NCI-H1694 treated with DMSO at 0.1 percent for 48 hours (cell line): ENCODE data around the gene BICRA.
"Not testable (repeated sequence)": the region's sequence is repeated elsewhere in the genome, so short reads cannot be mapped to it uniquely, and the experiment has no call there.

Experiments
- DNase-seq: peaks from one replicate; lab custom pipeline; 2025; lab: John Stamatoyannopoulos, UW

BICRA gene

GRCh38 chr19:47631681-47632446 lies 22.9 kb downstream of the BICRA start:
- no peak for DNase-seq

- DNase-seq, result no peak
These were observed 24.6 kb downstream of the BICRA start for GRCh38 chr19:47633517-47633916.

DNA sequence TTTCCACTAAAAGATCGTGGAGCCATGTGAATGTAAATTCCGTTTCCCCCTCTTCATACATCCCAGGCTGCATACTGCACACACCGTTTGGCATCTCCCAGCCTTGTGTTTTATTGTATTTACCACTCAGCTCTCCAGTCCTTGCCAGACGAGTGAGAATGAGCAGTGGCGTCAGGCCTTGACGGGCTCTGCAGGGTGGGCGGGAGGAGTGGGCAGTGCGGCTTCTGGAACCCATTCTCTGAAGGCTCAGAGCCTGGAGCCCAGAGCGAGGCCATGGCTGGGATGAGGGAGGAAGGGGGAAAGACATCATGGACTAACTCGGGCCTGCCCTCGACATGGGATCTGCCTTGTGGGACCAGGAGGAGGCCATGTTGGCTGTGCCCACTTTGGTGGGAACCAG lies 25.1 kb downstream of the BICRA start:
- no peak for DNase-seq

- not testable (repeated sequence) for DNase-seq
These were observed 26.3 kb downstream of the BICRA start for GRCh38 chr19:47635152-47635754.

DNA sequence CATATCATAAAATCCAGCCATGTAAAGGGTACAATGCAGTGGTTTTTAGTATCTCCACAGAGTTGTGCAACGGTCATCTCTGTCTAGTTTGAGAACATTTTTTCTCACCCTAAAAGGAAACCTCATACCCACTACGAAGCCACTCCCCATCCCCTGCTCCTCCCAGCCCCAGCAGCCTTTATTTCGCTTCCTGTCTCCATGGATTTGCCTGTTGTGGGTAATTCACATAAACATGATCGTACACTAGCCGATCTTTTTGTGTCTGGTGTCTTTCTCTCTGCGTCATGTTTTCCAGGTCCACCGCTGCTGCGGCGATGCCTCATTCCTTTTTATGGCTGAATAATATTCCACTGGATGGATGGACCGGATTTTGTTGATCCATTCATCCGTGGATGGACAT lies 28.6 kb downstream of the BICRA start:
- no peak for DNase-seq

GRCh38 chr19:47641891-47642485 lies 33.1 kb downstream of the BICRA start:
- no peak for DNase-seq

- no peak for DNase-seq
These were observed 34.3 kb downstream of the BICRA start for GRCh38 chr19:47643281-47643680.

- no peak for DNase-seq
These were observed 35.3 kb downstream of the BICRA start for GRCh38 chr19:47644199-47644598.

DNA sequence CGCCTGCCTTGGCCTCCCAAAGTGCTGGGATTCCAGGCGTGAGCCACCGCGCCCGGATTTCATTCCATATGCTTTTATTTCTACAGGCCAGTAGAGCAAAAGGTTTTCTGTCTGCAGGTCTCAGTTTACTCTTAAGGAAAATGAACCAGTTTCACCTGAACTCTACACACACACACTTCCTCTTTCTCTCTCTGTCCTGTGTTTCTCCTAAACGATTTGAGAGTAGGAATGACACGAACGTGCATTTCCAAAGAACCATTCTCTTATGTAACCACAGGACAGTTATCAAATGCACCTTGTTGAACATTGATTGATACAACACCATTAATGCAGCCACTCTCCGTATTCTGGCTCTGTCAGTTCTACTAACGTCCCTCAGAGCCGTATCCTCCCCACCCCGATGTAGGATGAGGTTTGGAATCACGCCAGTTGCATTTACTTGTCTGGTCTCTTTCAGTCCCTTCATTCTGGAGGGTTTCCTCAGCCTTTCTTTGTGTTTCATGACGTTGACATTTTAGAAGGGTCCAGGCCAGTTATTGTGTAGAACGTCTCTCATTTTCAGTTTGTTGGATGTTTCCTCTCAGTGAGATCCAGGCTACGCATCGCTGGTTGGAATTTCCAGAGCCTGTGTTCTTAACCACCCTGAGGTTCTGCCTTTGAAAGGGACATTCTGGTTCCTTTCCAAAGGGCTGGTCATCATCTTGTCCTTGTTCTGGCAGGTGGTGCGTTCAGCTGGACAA lies 36.0 kb downstream of the BICRA start:
- no peak for DNase-seq

- DNase-seq, result no peak
These were observed 38.0 kb downstream of the BICRA start for GRCh38 chr19:47646924-47647323.

- DNase-seq, result no peak
These were observed 40.7 kb downstream of the BICRA start for GRCh38 chr19:47649588-47649987.

DNA sequence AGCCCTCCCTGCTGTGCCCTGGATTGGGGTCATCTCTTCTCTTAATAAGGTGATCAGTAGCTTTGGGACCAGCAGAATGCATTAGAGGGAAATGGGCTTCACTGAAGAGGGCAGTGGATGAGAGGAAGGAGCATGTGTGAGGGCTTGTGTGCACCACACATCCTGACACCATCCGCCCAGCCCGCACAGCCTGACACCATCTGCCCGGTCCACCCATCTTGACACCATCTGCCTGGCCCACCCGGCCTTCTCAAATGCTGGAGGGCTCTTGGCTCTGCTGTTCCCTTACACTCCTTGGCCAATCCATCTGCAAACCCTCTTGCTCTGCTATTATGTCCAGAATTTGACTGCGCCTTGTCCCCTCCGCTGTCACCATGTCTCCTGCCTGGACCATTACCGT lies 41.8 kb downstream of the BICRA start:
- peak; percentile 7 for DNase-seq

- no peak for DNase-seq
These were observed 42.2 kb downstream of the BICRA start for GRCh38 chr19:47651132-47651531.

DNA sequence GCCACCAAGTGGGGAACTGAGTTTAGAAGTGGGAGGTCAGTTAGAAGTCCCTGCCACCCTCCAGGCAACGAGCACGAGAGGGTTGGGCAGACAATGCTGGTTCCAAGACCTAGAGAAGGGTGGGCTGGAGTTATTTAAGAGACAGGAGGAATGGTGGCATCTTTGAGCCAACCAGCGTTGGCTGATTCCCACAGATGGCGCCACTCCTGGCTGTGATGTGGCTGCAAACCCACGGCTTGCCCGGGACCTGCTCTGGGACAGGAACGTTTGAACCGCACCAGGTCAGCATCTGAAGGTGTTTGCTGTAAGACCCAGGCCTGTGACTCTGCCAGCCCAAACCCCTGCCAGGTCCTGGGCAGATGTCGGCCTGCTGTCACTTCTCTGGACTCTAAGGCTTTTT lies 42.8 kb downstream of the BICRA start:
- DNase-seq, result no peak

DNA sequence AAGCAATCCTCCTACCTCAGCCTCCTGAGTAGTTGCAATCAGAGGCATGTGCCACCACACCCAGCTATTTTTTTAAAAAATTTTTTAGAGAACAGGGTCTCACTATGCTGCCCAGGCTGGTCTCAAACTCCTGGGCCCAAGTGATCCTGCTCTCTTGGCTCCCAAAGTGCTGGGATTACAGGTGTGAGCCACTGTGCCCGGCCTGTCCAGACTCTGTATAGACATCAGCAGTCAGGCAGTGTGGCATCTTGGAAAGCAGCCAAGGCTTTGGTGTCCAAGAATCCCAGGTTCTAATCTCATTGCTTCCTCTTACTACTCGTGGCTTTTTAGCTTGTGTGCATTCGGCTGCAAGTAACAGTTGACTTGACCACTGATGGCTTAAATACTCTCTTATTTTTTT lies 43.4 kb downstream of the BICRA start:
- no peak for DNase-seq

DNA sequence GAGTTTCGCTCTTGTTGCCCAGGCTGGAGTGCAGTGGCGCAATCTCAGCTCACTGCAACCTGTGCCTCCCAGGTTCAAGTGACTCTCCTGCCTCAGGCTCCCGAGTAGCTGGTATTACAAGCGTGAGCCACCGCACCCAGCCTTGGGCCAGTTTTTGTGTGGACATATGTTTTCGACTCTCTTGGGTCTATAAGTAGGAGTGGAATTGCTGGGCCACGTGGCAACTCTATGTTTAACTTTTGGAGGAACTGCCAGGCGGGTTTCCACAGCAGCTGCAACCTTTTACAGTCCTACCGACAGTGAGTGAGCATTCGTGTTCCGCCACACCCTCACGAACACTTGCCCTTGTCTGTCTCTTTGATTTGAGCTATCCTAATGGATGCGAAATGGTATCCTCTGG lies 44.9 kb downstream of the BICRA start:
- DNase-seq, result no peak

- no peak for DNase-seq
These were observed 48.8 kb downstream of the BICRA start for GRCh38 chr19:47657719-47658118.

DNA sequence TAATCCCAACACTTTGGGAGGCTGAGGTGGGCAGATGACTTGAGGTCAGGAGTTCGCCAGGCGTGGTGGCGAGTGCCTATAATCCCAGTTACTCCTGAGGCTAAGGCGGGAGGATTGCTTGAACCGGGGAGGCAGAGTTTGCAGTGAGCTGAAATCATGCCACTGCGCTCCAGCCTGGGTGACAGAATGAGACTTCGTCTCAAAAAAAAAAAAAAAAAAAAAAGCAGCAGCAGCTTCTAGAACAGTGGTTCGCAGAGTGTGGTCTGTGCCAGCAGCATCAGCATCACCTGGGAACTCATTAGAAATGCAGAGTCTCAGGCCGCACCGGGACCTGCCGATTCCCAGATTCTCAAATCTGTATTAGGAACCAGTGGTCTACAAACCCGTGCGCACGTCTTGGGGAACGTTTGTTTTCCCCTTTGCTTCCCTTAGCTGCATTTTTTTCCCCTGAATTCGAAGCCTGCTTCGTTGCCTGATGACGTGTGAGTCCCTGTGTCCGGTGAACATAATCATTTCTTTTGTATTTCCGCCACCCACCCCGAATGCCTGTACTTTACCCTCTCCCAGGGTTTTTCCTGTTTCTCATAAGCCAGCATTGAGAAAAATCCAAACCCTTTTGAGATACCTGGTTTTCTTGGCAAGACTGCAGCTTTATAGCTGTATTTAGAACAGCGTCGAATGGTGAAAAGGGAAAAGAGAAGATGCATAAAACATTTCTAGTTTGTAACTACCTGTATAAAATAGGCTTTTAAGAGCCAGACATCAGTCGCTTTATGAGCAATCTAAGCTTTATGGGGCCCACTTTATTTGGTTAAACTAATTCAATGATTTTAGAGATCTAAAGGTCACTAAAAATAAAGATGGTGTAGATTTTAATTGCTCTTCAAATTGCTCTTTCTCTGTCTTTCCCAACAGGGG lies 49.8 kb downstream of the BICRA start:
- DNase-seq, result no peak

- no peak for DNase-seq
These were observed 51.5 kb downstream of the BICRA start for GRCh38 chr19:47660435-47660832.

GRCh38 chr19:47661161-47661560 lies 52.2 kb downstream of the BICRA start:
- no peak for DNase-seq

DNA sequence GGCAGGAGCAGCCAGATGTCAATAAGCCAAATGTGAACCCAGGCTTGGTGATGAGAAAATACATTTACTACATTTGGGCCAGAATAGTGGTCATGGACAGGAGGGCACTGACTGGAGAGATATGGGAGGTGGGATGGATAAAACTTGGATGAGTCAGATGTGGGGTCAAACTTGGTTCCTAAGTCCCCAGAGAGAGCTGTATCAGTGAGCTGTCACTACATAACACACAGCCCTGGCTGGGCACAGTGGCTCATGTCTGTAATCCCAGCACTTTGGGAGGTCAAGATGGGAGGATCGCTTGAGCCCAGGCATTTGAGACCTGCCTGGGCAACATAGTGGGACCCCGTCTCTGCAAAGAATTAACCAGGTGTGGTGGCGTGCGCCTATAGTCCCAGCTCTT lies 52.7 kb downstream of the BICRA start:
- no peak for DNase-seq

DNA sequence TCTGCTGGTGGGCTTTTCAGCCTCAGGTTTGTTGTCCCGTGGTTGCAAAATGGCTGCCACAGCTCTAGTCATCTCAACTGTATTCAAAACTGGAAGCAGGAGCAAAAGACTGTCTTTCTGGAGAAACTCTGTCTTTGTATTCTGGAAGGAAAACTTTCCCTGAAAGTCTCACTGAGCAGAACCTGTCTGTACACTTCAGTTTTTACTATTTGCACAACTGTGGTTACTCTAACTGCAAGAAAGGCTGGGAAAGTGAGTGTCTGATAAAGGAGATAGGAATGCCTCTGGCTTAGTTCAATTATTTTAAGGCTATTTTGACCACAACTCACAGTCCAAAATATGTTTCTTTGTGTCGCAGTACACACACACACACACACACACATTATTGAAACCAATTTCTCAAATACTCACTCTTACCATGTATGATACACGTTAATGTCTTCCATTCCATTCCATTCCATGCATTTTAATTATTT lies 54.5 kb downstream of the BICRA start:
- no peak for DNase-seq
